ENCODE data around the gene SMNDC1.

The SMNDC1 gene

DNA sequence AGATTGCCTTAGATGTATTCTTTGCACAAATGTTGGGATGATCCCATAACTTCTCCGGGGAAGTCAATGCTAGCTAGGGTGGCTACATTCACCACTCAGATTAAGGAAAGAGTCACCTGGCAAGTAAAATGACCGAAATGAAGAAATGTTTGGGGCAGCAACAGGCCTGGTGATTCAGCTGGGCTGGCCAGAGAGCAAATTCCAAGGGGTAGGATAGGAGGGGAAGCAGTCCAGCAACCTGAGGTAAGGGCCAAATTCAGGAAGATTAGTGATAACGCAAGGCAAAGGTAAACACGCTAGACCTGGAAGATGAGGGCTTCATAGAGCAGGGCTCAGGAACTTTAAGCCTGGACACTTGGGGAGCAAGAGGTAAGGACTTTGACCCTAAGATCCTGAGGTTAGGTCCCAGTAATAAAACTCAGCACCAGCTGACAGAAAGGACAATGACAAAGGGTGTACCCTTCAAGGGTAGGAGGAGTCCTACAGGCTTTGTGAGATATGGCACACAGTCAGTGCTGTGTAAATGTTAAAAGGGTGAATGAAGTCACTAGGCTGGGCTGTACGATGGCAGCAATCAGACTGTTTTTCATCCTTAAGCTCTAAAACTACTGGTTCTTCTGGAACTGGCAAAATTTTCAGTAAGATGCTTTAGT, 22.7 kb upstream of the SMNDC1 start:
- DNase-seq (ENCODE audit: low spot score): no peak

DNA sequence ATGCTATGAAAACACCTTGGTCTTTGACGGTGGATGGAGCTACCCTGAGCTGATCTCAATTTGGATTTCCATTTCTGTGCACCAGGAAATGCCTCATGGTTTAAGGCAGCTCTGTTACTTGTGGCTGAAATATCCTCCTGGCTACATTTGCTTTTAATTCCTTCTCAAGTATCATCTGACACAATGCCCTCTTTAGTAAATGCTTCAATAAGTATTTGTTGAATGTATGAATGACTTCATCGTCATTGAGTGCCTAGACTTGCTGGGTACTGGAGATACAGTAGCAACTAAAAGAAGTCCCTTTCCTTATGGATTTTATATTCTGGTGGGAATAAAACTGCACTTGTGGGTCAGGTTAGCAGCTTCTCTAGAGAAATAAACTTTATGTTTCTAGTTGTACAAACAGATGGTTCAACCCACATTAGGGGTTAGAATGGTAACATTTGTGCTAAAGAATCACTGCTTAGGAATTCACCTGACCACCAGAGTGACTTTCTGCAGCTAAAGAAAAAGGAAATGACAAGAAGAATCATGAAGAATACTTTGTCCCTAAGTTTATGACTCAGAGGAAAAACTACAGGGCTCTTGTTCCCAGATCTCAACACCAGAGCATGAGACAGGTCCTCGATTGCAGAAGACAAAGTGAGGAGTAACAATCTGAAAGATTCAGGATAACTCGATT, 21.8 kb upstream of the SMNDC1 start:
- DNase-seq (ENCODE audit: low spot score): no peak

DNA sequence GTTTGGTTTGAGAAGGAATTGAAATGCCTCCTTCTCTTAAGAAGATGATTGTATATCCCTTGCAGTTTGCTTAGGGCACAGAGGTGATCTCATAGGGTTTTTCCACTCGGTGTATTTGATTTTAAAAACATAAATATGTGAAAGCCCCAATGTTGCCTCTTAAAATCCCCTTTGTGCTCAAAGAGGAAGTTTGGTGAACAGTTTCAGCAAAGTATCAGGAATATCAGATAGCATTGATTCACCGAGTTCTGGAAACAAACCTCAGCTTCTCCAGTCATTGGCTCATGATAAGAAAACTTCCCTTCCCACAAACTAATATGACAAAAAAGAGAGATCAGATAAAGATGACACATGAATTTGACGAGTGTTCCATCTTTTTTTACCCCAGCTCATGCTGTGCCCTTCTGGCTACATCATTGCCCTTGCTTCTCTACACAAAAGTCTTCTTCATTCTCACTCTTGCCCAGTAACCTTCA, 20.1 kb upstream of the SMNDC1 start:
- no peak for DNase-seq (ENCODE audit: low spot score)

DNA sequence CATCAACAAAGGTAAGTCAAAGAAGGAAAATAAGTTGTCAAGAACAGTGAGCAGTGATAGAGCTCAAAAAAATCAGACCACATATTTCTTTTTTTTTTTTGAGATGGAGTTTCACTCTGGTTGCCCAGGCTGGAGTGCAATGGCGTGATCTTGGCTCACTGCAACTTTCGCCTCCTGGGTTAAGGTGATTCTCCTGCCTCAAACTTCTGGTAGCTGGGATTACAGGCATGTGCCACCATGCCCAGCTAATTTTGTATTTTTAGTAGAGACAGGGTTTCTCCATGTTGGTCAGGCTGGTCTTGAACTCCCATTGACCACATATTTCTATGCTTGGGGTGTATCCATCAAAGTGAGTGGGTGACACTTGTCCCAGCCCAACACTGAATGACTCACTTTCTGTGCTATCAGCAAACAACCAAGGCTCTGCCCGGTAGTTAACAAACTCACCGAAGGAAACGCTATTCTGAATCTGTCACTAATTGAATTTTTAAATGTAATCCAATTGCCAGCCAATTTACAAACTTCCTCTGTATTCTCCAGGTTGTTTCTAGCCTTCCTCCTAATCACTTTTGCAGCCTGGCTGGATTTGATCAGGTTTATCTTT, 19.6 kb upstream of the SMNDC1 start:
- no peak for DNase-seq (ENCODE audit: low spot score)

DNA sequence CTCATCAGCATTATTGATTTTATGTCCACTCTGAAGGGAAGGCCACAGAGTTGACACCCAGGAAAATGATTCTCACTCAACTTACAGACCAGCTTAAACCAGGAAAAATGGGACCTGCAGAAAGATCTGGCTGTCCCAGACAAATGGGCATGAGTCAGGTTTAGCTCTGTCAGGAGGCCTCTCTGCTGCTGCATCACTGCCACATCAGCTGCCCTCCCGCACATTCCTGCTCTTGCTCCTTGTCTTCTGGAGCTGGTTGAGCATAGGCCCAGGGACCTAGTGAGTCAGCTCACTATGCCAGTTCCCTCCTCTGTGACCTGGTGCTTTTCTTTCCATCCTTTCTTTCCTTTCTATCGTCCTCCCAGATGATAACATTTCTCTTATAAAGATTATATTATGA, 18.8 kb upstream of the SMNDC1 start:
- DNase-seq (ENCODE audit: low spot score): no peak

DNA sequence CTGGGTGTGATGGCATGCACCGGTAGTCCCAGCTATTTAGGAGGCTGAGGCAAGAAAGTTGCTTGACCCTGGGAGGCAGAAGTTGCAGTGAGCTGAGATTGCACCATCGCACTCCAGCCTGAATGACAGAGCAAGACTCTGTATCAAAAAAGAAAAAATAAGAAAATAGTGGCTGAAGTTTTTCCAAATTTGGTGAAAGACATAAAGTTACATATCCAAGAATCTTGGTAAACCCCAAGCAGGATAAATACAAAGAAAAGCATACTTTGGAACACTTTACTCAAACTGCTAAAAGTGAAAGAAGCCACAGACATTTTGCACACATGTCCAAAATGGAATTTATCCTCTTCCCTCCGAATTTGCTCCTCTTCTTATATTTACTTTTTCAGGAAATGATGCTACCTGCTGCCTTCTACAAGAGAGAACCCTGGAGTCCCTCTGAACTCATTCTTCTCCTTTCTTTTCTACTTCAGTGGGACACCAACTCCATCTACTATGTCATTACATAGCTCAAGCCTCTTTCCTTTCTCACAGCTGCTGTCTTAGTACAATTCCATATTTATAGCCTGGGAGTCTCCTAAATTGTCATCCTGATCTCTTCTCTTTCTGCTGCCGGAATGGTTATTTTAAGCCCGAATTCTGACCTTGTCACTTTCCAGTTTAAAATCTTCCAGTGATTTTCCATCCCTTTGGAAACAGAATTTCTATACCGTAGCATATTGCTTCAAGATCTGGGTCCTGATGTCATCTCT, 17.3 kb upstream of the SMNDC1 start:
- no peak for DNase-seq (ENCODE audit: low spot score)

DNA sequence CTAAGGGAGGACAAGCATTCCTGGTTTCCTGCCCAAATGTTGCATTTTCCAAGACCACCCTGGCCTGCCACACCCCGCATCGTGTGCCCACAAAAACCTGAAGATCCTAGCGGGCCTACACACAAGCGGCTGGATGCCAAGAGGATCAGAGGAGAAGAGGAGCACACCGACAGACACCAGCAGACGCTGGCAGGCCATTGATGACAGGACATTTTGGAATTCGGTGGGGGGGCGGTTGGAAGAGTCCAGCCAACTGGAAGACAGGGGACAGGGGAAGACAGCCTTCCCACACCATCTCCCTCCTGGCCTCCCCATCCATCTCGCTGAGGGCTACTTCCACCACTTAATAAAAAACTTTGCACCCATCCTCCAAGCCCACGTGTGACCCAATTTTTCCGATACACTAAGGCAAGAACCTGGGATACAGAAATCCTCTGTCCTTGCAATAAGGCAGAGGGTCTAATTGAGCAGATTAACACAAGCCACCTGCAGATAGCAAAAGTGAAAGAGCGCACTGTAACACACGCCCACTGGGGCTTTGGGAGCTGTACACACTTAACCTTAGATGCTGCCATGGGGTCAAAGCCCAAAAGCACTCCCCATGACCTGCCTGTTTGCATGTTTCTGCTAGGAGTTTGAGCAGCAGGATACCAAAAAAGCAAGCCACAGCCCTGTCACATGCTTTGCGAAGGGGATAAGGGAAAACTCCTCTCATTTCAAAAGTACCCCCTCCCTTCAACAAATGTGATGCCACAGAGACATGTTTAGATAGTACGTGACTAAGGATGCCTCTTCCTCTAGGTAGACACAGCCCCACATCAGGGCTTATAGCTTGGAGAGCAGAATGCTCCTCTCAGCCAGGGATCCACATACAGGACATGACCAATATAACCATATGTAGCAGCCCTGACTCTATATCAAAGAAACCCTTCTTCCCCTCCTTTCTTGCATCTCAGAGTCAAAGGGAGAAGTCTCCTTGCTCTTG, 13.4 kb upstream of the SMNDC1 start:
- no peak for DNase-seq (ENCODE audit: low spot score)

DNA sequence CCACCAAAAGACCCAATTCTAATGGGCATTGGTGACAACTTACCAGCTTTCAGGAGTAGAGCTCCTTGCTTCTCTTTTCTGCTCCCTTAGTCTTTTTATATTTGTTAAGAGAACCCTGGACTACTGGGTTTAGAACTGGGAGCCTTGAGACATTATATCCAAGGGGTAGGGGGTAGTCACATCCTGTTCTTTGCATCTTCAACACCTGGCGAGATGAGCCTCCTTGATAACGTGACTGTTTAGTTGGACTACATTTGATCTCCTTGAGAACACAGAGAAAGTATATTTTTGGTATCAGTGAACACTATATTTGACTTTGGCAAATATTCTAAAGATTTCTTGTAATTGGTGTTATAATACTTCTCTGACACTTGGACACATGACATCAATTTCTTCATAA, 9.0 kb upstream of the SMNDC1 start:
- DNase-seq (ENCODE audit: low spot score): no peak

DNA sequence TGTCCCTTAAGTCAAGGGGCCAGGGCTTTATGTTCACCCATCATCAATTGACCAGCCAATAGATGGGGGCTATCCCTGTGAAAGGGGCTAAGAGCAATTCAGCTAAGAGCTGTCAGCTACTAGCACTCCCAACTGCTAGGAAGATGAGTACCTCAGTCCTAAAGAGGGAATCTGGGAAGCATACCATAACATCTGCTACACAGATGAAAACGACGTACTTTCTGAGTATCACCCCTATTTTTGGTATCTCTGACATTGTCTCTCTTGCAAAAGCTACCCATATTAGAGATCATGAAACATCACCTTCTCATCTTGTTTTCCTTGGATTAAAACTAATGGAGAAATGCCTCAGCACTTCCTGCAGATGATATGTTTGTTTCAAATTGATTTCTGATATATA, 7.5 kb upstream of the SMNDC1 start:
- no peak for DNase-seq (ENCODE audit: low spot score)

DNA sequence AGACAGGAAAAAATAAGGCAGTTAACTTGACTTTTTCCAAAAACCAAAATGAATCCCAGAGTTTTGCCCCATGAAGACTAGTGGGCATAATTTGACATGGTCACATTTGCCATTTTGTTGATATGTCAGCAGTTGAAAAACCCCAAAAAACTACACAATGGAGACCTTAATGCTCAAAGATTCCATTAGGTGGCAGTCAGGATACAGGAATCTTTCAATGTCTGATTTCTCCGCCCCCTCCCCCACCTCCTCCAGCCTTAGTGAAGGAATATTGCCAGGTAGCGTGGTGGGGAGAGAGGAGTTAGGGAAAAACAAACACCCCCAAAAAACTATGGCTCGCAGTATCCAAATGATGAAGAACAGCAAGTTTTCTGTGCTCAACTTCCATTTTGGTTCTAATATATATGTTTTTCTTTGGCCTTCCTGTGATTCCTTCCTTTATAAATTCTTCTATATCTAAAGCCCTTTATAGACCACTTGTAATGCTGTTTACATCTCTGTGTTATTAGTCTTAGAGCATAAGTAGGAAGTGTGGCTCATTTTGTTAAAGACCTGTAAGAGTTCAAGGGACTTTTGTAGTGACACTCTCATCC, 6.7 kb upstream of the SMNDC1 start:
- DNase-seq (ENCODE audit: low spot score): peak; percentile 55

DNA sequence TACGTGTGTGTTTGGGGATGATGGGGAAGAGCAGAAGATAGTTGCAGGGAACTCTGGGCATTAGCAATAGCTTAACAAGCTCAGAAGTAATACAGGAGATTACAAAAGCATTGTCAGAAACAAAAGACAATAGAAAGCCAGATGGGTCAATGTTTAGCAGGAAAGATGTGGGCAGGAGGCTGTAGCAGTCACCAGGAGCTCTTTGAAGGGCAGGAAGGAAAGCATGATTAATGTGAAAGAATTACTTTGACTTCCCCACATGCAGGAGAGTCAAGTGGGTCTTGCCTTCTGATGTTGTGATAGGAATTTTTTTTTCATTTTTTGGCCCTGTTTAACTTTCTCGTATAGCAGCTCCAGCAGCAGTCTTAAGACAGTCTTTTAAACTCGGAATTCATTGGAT, 6.0 kb upstream of the SMNDC1 start:
- no peak for DNase-seq (ENCODE audit: low spot score)

DNA sequence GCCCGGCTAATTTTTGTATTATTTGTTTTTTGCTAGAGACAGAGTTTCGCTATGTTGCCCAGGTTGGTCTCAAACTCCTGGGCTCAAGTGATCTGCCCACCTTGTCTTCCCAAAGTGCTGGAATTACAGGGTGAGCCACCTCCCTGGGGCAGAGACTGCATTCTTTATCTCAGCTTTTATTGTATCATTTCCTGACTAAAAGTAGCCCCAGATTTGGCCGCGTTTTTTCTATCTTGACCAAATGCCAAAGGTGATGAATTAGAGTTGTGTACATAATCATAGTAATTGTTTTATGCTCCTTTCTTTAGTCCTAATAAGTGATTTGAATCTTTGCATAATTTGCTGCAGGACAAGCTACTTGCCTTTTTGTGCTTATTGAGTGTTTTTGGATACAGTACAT, 3.1 kb upstream of the SMNDC1 start:
- DNase-seq (ENCODE audit: low spot score): no peak

DNA sequence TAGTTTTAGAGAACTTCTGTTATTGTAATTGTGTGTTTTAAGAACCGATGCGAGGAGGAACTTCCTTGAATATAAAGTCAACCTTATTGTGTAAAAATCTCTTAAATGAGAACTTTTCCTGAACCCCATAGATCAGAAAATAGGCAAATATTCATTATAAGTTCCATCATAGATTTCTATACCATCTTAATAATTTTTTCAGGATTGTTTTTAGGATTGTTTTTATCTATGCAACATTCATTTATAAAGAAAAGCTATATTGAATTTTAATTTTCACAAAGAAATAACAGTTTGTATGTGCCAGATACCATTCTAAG, 1.7 kb upstream of the SMNDC1 start:
- no peak for DNase-seq (ENCODE audit: low spot score)

DNA sequence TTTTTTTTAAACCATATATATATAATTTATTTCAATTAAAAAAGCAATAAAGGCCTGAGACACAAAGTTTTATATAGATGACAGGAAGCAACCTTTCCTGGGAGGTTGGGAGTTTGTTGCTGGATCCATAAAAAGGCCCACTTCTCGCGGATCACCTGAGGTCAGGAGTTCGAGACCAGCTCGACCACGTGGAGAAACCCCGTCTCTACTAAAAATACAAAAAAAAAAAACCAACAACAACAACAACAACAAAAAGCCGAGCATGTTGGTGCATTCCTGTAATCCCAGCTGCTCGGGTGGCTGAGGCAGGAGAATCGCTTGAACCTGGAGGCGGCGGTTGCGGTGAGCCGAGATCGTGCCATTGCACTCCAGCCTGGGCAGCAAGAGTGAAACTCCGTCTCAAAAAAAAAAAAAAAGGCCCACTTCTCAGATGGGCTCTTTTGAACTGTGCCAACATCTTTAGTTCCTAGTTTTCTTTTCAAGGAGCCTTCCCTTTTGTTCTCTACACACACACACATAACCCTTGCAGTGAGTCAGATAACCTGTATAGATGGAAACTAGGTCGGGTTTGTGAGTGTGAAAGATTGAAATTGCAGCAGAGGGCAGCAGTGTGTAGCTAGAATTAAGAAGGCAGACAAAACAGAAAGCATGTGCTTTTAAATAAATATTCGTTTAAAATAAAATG, 1.2 kb upstream of the SMNDC1 start:
- peak; percentile 60 for DNase-seq (ENCODE audit: low spot score)

DNA sequence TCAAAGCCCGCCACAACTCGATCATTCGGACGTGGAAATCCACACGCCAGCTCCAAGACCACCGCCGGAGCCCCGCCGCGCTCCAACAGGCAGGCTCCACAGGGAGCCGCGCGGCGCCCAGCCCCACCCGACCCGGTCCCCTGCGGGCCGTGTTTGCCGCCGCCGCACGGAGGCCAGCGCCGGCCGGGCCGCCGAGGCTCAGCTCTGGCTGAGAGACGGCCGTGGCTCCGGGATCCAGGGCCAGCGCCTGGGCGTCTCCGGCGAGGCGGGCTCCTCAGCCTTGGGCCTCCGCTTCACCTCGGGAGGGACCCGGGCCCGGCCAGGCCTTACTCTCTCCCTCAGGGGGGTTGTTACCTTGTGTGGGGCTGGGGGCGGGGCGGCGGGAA, 333 bp downstream of the SMNDC1 start:
- peak; percentile 12 for DNase-seq (ENCODE audit: low spot score)

DNA sequence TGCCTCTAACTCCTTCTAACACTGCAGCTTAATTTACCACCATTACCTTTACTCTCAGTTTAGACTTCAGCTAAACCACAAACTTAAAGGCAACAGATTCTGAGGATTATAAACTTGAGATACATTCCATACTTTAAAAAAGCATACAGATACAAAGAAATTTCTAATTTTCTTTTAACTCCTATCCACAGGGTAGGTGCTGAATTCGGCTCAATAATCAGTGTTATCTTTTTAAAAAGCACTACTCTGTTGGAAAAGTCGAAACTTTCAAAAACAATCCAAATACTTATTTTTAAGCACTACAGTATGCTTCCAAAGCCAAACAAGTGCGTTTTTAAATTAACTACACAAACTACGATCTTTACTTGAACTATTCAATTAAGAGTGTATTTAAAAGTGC, 1.0 kb downstream of the SMNDC1 start:
- DNase-seq (ENCODE audit: low spot score): no peak

DNA sequence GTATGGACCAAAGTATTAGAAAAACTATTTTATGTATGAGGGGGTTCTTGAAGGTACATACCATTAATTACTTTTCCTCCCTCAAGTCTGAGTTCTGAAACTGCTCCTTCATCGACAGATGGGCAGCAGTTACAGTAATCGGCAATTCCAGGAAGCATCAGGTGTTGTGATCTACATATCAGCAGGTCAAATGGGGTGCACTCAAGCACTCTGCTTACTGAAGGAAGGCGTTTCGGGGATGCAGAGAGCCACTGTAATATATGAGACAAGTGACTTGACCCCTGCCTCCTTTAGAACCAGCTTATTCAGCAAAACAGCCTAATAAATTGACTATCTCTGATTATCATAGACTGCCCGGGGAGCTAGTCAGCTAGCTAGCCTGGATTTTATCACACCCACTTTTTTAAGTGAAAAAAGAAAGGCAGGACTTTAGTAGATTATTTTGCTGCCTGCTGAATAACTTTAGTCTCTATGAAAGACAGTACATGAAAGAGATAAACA, 4.2 kb downstream of the SMNDC1 start:
- no peak for DNase-seq (ENCODE audit: low spot score)

DNA sequence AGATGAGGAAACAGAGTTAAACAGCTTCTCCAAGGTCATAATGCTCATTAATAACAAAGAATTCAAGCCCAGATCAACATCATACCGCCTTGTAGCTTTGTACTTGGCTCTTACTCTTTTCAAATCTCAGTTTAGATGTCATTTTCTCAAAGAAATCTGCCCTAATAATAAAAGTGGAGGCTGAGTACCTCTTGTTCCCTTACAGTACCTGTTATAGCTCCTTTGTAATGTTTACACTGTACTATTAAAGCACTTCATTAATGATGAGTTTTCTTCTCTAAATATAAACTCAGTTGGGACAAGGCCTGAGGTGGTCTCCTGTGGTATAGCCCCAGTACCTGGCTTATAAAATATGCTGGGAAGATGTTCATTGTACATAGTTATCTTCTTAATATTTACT, 7.8 kb downstream of the SMNDC1 start:
- no peak for DNase-seq (ENCODE audit: low spot score)

DNA sequence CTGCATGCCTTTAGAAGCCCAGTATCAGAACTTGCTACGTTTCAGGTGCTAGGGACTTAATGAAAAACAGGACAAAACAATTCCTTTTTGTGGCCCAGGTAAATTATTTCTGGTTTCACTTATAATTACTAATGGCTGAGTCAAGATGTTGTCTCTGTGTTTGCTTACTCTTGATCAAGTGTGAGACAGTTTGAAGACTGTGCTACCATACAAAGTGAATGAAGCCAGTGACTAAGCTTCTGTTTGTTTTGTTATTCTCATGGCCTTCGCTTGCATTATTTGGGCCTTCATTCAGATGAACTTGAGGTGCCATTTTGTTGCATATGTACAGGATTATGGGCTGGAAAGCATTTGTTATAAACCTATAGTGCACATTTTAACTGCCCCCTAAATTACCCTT, 17.9 kb downstream of the SMNDC1 start:
- no peak for DNase-seq (ENCODE audit: low spot score)

DNA sequence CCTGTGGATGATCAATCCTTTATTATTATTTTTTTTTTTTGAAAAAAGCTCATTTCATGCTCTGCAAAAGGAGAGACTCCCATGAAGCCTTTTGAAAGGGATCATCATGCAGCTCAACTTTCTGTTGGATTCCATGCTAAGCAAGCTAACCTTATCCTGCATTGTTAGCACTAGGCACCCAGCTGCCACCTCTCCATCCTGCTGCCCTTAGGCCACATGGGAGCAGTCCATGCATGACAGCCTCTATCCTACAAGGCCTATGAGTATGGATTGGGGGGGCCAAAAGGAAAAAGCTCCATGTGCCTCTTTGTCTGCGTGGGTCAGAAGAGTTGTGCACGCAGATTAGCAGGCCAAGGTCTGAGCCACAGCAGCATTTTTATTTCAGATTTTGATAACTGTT, 19.2 kb downstream of the SMNDC1 start:
- DNase-seq (ENCODE audit: low spot score): no peak
